AG10803 (cell line): ENCODE data around the gene ALK.
A peak's percentile ranks its signal among the peaks of the same experiment; 100 is the strongest.

ENCODE experiments used
- DNase-seq: peaks from one replicate; pipeline ENCODE4 v3.0.0; 2010; ENCODE audit warnings: low read depth
- H3K4me3 ChIP-seq: 2 replicates; pipeline ENCODE4 v1.5.1; 2011; ENCODE audit warnings: mild to moderate bottlenecking, low read length, control low read depth
- CTCF ChIP-seq: conservative IDR thresholded peaks from 2 replicates; pipeline ENCODE4 v1.5.1; 2011; ENCODE audit warnings: mild to moderate bottlenecking, low read length, control low read depth, inconsistent platforms

Gene ALK

GRCh38 chr2:29703336-29703735 is 218.1 kb downstream of the ALK start:
- no peak for TF ChIP-seq CTCF
- H3K4me3 ChIP-seq = no peak overlapping the region
- DNase-seq = no peak

- H3K4me3 ChIP-seq = no peak overlapping the region
- no peak for DNase-seq
- TF ChIP-seq CTCF = no peak
Observed at GRCh38 chr2:29702276-29702675, 219.1 kb downstream of the ALK start.

GRCh38 chr2:29700560-29700959 is 220.8 kb downstream of the ALK start:
- peak; percentile 38 for DNase-seq
- TF ChIP-seq CTCF = no peak

GRCh38 chr2:29699045-29699444 is 222.3 kb downstream of the ALK start:
- no peak for DNase-seq
- no peak for TF ChIP-seq CTCF
- no peak overlapping the region for H3K4me3 ChIP-seq

More at GRCh38 chr2:29700560-29700959, 220.8 kb downstream of the ALK start:
- H3K4me3 ChIP-seq = no peak overlapping the region

- H3K4me3 ChIP-seq = no peak overlapping the region
- DNase-seq = no peak
- TF ChIP-seq CTCF = no peak
Observed at GRCh38 chr2:29698216-29698615, 223.2 kb downstream of the ALK start.

- no peak for DNase-seq
- no peak for TF ChIP-seq CTCF
Observed at GRCh38 chr2:29697715-29698114, 223.7 kb downstream of the ALK start.

GRCh38 chr2:29697181-29697580 is 224.2 kb downstream of the ALK start:
- TF ChIP-seq CTCF = no peak
- H3K4me3 ChIP-seq = no peak overlapping the region
- DNase-seq = no peak

More at GRCh38 chr2:29697715-29698114, 223.7 kb downstream of the ALK start:
- H3K4me3 ChIP-seq = no peak overlapping the region
